Colonic mucosa (tissue), 4 donors: ENCODE measurements around the gene HNRNPH1. TPM values are rescaled to one million over a fixed set of nuclear protein-coding genes. Genes with fewer than 3 reads are reported as not detected.
"Not testable (repeated sequence)": the region's sequence is repeated elsewhere in the genome, so short reads cannot be mapped to it uniquely, and the experiment has no call there.

ENCODE experiments used
- DNase-seq: peaks from one replicate; pipeline ENCODE4 v3.0.0-alpha.2; 2020
- H3K27ac ChIP-seq: fragments of 200-600 bp; one replicate; pipeline ENCODE4 v1.8.0; 2021
- H3K27me3 ChIP-seq: fragments of 200-600 bp; one replicate; pipeline ENCODE4 v1.8.0; 2021
- H3K36me3 ChIP-seq: fragments of 200-600 bp; one replicate; pipeline ENCODE4 v1.8.0; 2021
- H3K4me1 ChIP-seq: fragments of 200-600 bp; one replicate; pipeline ENCODE4 v1.8.0; 2021; ENCODE audit warnings: mild to moderate bottlenecking
- H3K4me3 ChIP-seq: fragments of 200-600 bp; one replicate; pipeline ENCODE4 v1.8.0; 2021
- H3K9ac ChIP-seq, 2 donors: one replicate each; pipeline ENCODE4 v1.7.0; 2013; ENCODE audit warnings: control low read depth in 2 of 2, low read depth in 2 of 2, low read length in 2 of 2
- H3K9me3 ChIP-seq: fragments of 200-600 bp; one replicate; pipeline ENCODE4 v1.8.0; 2021
- intact Hi-C: fragments of 100-400 bp; cut with DNase I; formaldehyde crosslinking; loops from one replicate; pipeline ENCODE4 v1.14.1; 2022
- total RNA-seq, 2 donors: library from RNA; stranded (reverse); fragmentation: NEBNext Ultra II Directional in 1 of 2; extraction: Animal tissue kit (Norgen Biotek cat#: 25700) in 1 of 2; gene quantifications; one replicate each; pipeline ENCODE4 v1.2.1, GENCODE V29; 2021
- TF ChIP-seq, protein P1 (sequence below): fragments of 200-600 bp; IDR thresholded peaks from one replicate; pipeline ENCODE4 v1.8.0; 2022; ENCODE audit warnings: antibody characterized with exemption, mild to moderate bottlenecking
- donor health status: healthy.
- donor health status: DM: no; HTN: no; CAD: no.
- donor health status: DM: no; HTN: no; CAD: no.

The HNRNPH1 gene, protein sequence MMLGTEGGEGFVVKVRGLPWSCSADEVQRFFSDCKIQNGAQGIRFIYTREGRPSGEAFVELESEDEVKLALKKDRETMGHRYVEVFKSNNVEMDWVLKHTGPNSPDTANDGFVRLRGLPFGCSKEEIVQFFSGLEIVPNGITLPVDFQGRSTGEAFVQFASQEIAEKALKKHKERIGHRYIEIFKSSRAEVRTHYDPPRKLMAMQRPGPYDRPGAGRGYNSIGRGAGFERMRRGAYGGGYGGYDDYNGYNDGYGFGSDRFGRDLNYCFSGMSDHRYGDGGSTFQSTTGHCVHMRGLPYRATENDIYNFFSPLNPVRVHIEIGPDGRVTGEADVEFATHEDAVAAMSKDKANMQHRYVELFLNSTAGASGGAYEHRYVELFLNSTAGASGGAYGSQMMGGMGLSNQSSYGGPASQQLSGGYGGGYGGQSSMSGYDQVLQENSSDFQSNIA
- 100 to 1,000 TPM; 332 to 510 TPM for total RNA-seq

- peaks cover 8% of the 10 kb centered on the region for H3K4me1 ChIP-seq
- TF ChIP-seq, protein P1, sequence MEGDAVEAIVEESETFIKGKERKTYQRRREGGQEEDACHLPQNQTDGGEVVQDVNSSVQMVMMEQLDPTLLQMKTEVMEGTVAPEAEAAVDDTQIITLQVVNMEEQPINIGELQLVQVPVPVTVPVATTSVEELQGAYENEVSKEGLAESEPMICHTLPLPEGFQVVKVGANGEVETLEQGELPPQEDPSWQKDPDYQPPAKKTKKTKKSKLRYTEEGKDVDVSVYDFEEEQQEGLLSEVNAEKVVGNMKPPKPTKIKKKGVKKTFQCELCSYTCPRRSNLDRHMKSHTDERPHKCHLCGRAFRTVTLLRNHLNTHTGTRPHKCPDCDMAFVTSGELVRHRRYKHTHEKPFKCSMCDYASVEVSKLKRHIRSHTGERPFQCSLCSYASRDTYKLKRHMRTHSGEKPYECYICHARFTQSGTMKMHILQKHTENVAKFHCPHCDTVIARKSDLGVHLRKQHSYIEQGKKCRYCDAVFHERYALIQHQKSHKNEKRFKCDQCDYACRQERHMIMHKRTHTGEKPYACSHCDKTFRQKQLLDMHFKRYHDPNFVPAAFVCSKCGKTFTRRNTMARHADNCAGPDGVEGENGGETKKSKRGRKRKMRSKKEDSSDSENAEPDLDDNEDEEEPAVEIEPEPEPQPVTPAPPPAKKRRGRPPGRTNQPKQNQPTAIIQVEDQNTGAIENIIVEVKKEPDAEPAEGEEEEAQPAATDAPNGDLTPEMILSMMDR: no peak
Measured at GRCh38 chr5:179623003-179623905, at the start of gene HNRNPH1. HNRNPH1 (minus strand) TSS chr5:179623671; CDS start chr5:179623133, 538 bp downstream.

GRCh38 chr5:179668391-179668790 is 44.9 kb upstream of the HNRNPH1 start:
- no peaks in the 10 kb centered on the region for H3K4me1 ChIP-seq
- no peaks in the 10 kb centered on the region for H3K27me3 ChIP-seq
- TF ChIP-seq, protein P1: peak; percentile 36
- no peak overlapping the region for H3K27ac ChIP-seq
- H3K9me3 ChIP-seq: no peaks in the 10 kb centered on the region
- no peaks in the 10 kb centered on the region for H3K36me3 ChIP-seq
- H3K9ac ChIP-seq: no peak overlapping the region
- intact Hi-C loops: no loop called here
- no peak overlapping the region for H3K4me3 ChIP-seq
- peak; percentile 29 for DNase-seq

More at GRCh38 chr5:179623003-179623905, at the start of gene HNRNPH1:
- Histone ChIP-seq H3K9ac (peak within 1 kb of the TSS; percentile 97 to 100), H3K27me3 (no peaks in the 10 kb centered on the region), H3K36me3 (peaks cover 6% of the 10 kb centered on the region), H3K4me3 (peak within 1 kb of the TSS; percentile 98), H3K9me3 (no peaks in the 10 kb centered on the region), H3K27ac (peak within 1 kb of the TSS; percentile 100)
- DNase-seq: peak; percentile 99
- intact Hi-C loops: no loop called here

GRCh38 chr5:179661647-179662046 is 38.2 kb upstream of the HNRNPH1 start:
- H3K36me3 ChIP-seq, H3K9me3 ChIP-seq, H3K4me3 ChIP-seq, DNase-seq, H3K27ac ChIP-seq, H3K9ac ChIP-seq, H3K4me1 ChIP-seq, H3K27me3 ChIP-seq, intact Hi-C loops: not testable (repeated sequence)

DNA sequence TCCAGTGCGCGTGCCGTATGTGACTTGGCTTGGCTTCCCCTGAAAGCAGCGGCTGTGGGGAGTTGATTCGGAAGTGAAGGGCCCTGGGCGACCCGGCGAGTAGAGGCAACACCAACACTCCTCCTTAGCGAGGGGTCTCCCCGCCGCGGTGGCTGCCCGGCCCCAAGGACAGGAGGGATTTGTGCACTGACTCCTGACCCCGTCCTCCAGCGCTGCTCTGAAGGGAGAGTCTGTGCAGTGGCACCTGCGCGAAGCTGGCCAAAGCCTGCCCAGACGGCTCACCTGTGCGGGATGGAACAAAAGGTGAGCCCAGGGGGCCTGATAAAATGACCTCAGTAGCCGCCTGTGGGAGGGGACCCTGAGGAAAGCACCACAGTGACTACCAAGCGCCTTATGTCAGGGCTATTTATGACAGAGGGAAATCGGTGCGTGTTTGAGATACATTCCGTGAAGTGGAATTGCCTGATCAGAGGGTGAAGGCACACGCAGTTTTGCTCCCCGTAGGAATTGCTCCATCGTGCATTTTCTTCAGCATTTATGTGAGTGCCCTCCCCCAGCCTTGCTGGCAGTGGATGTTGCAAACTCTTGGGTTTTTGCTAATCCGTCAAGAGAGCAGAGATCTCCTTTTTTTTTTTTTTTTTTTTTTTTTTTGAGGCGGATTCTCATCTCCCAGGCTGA is 34.8 kb upstream of the HNRNPH1 start:
- H3K27ac ChIP-seq, intact Hi-C loops, H3K9me3 ChIP-seq, H3K4me1 ChIP-seq, H3K27me3 ChIP-seq, H3K36me3 ChIP-seq: not testable (repeated sequence)
- peak; percentile 23 for DNase-seq
- H3K4me3 ChIP-seq: peak overlapping the region; percentile 45
- H3K9ac ChIP-seq: peak overlapping the region; percentile 56 to 76

GRCh38 chr5:179657302-179658178 is 34.1 kb upstream of the HNRNPH1 start:
- H3K9ac ChIP-seq, H3K27me3 ChIP-seq, H3K4me1 ChIP-seq, DNase-seq, H3K4me3 ChIP-seq, H3K9me3 ChIP-seq, H3K27ac ChIP-seq, intact Hi-C loops, H3K36me3 ChIP-seq: not testable (repeated sequence)

DNA sequence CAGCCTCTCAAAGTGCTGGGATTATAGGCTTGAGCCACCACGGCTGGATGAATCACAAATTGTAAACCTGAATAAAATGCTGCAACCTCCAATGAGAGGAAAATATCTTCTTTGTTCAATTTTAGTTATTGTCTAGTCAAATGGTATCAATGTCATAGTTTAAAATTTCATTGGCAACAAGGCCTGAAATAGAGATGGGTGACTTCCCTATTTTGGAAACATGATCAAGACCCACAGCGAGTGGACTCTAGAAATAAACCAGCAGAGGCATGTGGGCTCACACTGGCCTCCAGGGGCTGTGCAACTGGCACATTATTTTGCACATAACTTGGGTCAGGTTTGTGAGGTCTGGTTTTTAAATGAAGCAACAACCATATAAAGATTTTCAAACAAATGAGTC is 29.7 kb upstream of the HNRNPH1 start:
- H3K9ac ChIP-seq, H3K4me3 ChIP-seq, intact Hi-C loops: not testable (repeated sequence)

DNA sequence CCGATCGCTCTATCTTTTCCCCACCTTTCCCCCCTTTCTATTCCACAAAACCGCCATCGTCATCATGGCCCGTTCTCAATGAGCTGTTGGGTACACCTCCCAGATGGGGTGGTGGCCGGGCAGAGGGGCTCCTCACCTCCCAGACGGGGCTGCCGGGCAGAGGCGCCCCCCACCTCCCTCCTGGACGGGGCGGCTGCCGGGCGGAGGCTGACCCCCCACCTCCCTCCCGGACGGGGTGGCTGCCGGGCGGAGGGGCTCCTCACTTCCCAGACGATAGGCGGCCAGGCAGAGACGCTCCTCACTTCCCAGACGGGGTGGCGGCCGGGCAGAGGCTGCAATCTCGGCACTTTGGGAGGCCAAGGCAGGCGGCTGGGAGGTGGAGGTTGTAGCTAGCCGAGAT is 26.8 kb upstream of the HNRNPH1 start:
- H3K9me3 ChIP-seq, H3K27ac ChIP-seq, DNase-seq, H3K36me3 ChIP-seq, H3K4me3 ChIP-seq, H3K4me1 ChIP-seq, H3K9ac ChIP-seq, intact Hi-C loops, H3K27me3 ChIP-seq: not testable (repeated sequence)

More for the DNA sequence above, 29.7 kb upstream of the HNRNPH1 start:
- H3K36me3 ChIP-seq, H3K9me3 ChIP-seq, H3K27ac ChIP-seq, H3K27me3 ChIP-seq, DNase-seq, H3K4me1 ChIP-seq: not testable (repeated sequence)

DNA sequence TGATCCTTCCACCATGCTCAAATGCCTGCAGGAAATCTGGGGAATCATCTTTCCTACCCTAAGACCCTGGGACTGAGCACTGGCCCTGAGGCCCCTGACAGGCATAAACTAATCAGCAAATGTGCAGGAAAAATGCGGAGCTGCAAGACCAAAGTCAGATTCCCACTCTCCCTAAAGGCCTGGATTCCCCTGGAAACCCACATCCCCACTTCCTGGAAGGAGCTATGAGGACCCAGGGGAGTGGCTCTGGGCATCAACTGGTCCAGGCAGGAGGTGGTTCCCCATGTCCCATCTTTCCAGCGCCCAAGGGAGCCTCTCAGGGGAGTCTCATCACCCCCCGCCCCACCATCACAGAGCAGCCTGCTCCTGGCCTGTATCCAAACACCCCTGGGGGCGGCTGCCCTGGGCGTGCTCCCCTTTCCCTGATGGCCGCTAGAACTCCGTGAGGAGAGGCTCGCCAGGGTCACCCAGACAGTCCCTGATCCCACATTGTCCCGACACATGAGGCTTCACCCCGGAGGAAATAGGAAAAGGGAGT is 25.8 kb upstream of the HNRNPH1 start:
- H3K9ac ChIP-seq, H3K27me3 ChIP-seq, DNase-seq, H3K27ac ChIP-seq, H3K4me3 ChIP-seq, H3K4me1 ChIP-seq, H3K36me3 ChIP-seq, H3K9me3 ChIP-seq, intact Hi-C loops: not testable (repeated sequence)
